DLD1 (cell line): Measurements from ENCODE around the gene FIS1.

Source experiments
- in situ Hi-C: cut with HindIII; loops from 2 replicates; pipeline ENCODE4 v1.10.0; 2017; ENCODE audit warnings: low sequenced_read_pairs

The FIS1 gene

GRCh38 chr7:101235050-101235449 lies 9.8 kb downstream of the FIS1 start:
- in situ Hi-C loops = no loop called here

GRCh38 chr7:101234636-101235035 lies 10.2 kb downstream of the FIS1 start:
- in situ Hi-C loops = no loop called here

- in situ Hi-C loops = no loop called here
Observed at GRCh38 chr7:101233907-101234547, 10.9 kb downstream of the FIS1 start.

GRCh38 chr7:101232141-101232850 lies 12.6 kb downstream of the FIS1 start:
- in situ Hi-C loops = no loop called here

- in situ Hi-C loops = no loop called here
Observed at GRCh38 chr7:101231644-101232043, 13.2 kb downstream of the FIS1 start.

- in situ Hi-C loops = no loop called here
Observed at GRCh38 chr7:101226721-101227120, 18.2 kb downstream of the FIS1 start.

- in situ Hi-C loops = no loop called here
Observed at GRCh38 chr7:101225650-101226049, 19.2 kb downstream of the FIS1 start.

GRCh38 chr7:101223528-101223927 lies 21.4 kb downstream of the FIS1 start:
- in situ Hi-C loops = no loop called here

- in situ Hi-C loops = no loop called here
Observed at GRCh38 chr7:101222275-101222830, 22.5 kb downstream of the FIS1 start.

GRCh38 chr7:101220295-101220694 lies 24.6 kb downstream of the FIS1 start:
- in situ Hi-C loops = no loop called here

GRCh38 chr7:101218236-101219125 lies 26.4 kb downstream of the FIS1 start:
- in situ Hi-C loops = no loop called here

GRCh38 chr7:101217388-101218235 lies 27.3 kb downstream of the FIS1 start, which contains the start of the genes PLOD3 and ZNHIT1:
PLOD3 (minus strand) TSS chr7:101217581; CDS start chr7:101217274, 307 bp downstream.
ZNHIT1 (plus strand) TSS chr7:101218165; CDS start chr7:101218196, 31 bp downstream.
- in situ Hi-C loops = no loop called here

GRCh38 chr7:101216860-101217387 lies 28.0 kb downstream of the FIS1 start:
- in situ Hi-C loops = no loop called here

- in situ Hi-C loops = no loop called here
Observed at GRCh38 chr7:101216001-101216859, 28.7 kb downstream of the FIS1 start.

- in situ Hi-C loops = no loop called here
Observed at GRCh38 chr7:101212014-101212413, 32.9 kb downstream of the FIS1 start.

GRCh38 chr7:101211501-101211900 lies 33.4 kb downstream of the FIS1 start:
- in situ Hi-C loops = no loop called here

GRCh38 chr7:101210143-101210542 lies 34.7 kb downstream of the FIS1 start:
- in situ Hi-C loops = no loop called here

- in situ Hi-C loops = no loop called here
Observed at GRCh38 chr7:101208794-101209193, 36.1 kb downstream of the FIS1 start.

GRCh38 chr7:101207459-101207858 lies 37.4 kb downstream of the FIS1 start:
- in situ Hi-C loops = no loop called here
